GM21381 (cell line): Measurements from ENCODE around the gene HTRA1.

Experiments used
- ATAC-seq: cut with Tn5 transposase; IDR thresholded peaks from one replicate; pipeline ENCODE4 v1.9.1; 2021; ENCODE audit warnings: mild to moderate bottlenecking, moderate library complexity; ENCODE audit not compliant: unreplicated experiment

HTRA1 gene

GRCh38 chr10:122494173-122494820, 32.9 kb downstream of the HTRA1 start:
- ATAC-seq: no peak

GRCh38 chr10:122494833-122495232, 33.5 kb downstream of the HTRA1 start:
- no peak for ATAC-seq

- ATAC-seq: no peak
Observed at GRCh38 chr10:122495406-122496340, 34.3 kb downstream of the HTRA1 start.

- no peak for ATAC-seq
Observed at GRCh38 chr10:122497241-122497640, 35.9 kb downstream of the HTRA1 start.

GRCh38 chr10:122498521-122498920, 37.2 kb downstream of the HTRA1 start:
- no peak for ATAC-seq

GRCh38 chr10:122499012-122499411, 37.7 kb downstream of the HTRA1 start:
- no peak for ATAC-seq

GRCh38 chr10:122499491-122499941, 38.2 kb downstream of the HTRA1 start:
- no peak for ATAC-seq

- no peak for ATAC-seq
Observed at GRCh38 chr10:122500194-122500593, 38.8 kb downstream of the HTRA1 start.

- ATAC-seq: no peak
Observed at GRCh38 chr10:122500726-122501125, 39.4 kb downstream of the HTRA1 start.

- no peak for ATAC-seq
Observed at GRCh38 chr10:122503012-122503411, 41.7 kb downstream of the HTRA1 start.

GRCh38 chr10:122503886-122504609, 42.7 kb downstream of the HTRA1 start:
- ATAC-seq: no peak

- no peak for ATAC-seq
Observed at GRCh38 chr10:122504610-122504950, 43.2 kb downstream of the HTRA1 start.

GRCh38 chr10:122505011-122505410, 43.7 kb downstream of the HTRA1 start:
- ATAC-seq: no peak

GRCh38 chr10:122505885-122506645, 44.7 kb downstream of the HTRA1 start:
- ATAC-seq: no peak

GRCh38 chr10:122507616-122508015, 46.3 kb downstream of the HTRA1 start:
- ATAC-seq: no peak

GRCh38 chr10:122508021-122508420, 46.7 kb downstream of the HTRA1 start:
- no peak for ATAC-seq

GRCh38 chr10:122509323-122509722, 48.0 kb downstream of the HTRA1 start:
- no peak for ATAC-seq

- no peak for ATAC-seq
Observed at GRCh38 chr10:122510326-122510725, 49.0 kb downstream of the HTRA1 start.

- ATAC-seq: no peak
Observed at GRCh38 chr10:122510736-122511135, 49.4 kb downstream of the HTRA1 start.

GRCh38 chr10:122513053-122513452, 51.7 kb downstream of the HTRA1 start:
- no peak for ATAC-seq
